Measurements from ENCODE around the gene NEUROG2.

Gene NEUROG2

DNA sequence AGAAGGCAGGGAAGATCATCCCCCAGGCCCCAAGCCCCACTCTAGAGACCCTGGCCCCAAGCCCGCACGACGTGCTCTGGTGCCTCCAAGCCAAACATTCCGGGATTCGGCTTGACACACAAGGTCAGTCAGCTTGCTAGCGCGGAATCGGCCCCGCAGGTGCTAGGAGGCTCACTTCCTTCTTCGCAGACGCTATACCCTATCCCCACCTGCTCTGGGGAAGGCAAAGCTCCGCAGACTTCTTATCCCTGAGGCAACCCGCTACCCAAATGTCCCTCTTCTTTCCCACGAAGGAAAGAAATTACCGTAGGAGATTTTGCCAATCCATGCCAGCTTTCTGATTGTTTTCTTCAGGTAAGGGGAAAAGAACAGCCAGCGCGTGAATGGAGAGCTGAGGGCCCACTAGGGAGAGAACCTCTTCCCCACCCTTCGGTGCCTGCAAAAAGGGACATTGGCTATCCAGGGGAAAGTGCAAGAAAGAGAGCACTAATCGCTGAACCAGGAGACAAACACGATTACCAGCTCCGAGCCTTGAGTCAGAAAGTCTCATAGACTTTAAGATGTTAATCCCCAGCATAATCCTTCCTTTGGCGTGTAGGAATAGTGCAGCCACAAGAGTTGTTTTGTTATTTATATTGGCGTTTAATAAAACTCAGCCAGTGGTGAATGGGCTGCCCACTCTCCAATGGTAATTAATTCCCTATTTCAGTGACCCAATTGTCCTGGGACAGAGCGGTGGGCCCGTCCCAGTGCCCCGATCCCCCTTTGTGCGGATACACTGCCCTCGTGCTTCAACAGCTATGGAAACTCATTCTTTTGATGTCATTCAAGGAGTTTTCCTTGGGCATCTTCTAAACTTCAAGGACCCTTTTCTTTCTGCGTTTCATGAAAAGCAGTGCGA lies 5.4 kb upstream of the NEUROG2 start:
- in situ Hi-C loops (cut with MboI; ENCODE audit: low sequenced_read_pairs), result no loop called here

DNA sequence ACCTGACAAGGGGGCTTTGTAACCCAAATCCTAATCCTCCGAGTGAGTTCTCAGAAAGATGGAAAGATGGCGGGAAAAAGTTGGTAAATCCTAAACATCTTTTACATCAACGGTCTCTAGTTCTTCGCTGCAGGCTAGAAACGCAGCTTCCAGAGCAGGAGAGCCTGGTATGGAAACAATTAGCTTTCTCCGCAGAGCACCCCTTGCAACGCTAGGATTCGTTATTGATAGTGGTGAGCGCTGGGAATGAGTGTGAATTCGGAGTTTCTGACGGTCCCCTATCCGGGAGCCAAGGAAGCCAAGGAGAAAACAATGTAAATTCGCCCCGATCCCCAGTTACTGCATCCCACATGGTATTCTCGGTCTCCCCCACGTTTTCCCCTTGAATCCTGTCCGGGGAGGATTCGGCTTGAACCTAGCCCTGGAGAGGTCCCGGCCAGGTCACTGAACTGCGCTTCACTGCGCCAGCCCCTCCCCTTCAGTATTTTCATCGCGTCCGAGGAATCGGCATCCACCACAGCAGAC lies 4.7 kb upstream of the NEUROG2 start:
- in situ Hi-C loops (cut with MboI; ENCODE audit: low sequenced_read_pairs), result no loop called here

DNA sequence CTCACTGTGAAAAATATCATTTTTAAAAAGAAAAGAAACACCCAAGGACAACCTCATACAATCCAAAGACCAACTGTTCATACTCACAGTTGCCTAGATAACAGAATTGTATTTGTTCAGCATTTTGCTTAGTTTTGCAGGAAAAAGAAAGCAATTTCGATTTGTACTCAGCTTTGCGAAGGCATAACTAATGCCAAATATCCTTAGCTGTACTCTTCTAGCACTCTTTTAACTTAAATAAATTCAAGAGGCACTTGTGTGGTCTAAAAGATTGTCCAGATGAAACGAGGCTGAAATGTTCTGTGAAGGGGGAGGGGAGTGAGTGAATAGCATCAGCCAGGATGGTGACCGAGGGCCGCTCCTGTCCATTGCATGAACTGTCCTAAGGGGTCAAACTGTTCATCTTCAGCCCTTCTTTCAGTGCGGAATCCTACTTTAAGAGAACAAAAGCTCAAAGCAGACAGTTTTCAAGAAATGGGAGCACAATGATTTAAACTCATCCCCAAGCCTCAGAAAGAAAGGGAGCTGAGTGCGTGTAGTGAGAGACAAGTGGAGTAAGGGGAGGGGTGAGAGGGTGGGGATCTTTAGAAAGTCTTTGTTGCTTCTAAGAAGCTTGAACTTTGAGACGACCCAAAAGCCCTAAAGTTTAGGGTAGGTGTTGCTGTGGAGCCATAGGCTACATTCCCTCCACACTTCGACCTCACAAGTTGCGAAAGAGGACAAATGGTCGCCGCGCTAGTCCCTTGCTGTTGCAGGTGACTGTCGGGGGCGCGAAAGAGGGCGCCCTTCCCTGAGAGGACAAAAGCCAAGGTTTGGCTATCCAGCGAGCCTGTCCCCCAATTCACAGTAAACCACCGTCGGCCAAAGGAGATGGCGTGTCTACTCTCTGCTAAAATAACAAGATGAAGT lies 4.0 kb upstream of the NEUROG2 start:
- in situ Hi-C loops (cut with MboI; ENCODE audit: low sequenced_read_pairs), result no loop called here

DNA sequence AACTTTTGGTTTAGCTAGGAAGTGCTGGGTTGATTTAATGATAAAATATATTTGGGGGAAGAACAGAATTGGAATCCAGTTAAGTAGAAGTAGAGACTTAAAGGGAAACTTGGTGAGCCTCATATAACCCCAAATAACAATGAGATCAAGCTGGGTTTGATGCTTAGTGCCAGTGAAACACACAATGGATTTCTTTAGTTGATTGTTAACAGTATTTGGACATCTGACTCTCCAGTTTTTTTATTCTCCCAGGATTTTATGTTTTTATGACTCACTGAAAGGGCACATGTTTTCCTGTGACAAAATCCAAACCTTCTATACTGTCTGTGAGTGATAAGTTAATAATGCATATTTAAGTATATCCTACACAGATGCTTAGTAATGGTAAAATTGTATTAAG lies 2.7 kb upstream of the NEUROG2 start:
- in situ Hi-C loops (cut with MboI; ENCODE audit: low sequenced_read_pairs), result no loop called here

DNA sequence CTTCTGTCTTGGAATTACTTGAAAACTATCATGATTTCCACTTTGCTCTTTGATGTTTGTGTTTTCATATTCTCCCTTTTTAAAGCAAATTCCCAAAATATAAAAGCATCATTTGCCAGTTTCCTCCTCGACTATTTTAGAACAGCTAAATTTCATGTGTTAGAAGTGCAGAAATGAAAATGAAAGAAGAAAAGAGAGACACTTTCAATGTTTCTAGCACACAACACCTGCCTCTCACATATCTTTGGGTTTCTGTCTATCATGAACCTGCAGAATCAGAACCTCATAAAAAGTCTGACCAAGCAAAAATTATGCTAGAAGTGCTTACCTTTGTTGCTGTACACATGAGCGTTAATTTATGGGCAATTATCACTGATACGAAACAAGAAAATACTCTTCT lies 1.9 kb upstream of the NEUROG2 start:
- in situ Hi-C loops (cut with MboI; ENCODE audit: low sequenced_read_pairs), result no loop called here

DNA sequence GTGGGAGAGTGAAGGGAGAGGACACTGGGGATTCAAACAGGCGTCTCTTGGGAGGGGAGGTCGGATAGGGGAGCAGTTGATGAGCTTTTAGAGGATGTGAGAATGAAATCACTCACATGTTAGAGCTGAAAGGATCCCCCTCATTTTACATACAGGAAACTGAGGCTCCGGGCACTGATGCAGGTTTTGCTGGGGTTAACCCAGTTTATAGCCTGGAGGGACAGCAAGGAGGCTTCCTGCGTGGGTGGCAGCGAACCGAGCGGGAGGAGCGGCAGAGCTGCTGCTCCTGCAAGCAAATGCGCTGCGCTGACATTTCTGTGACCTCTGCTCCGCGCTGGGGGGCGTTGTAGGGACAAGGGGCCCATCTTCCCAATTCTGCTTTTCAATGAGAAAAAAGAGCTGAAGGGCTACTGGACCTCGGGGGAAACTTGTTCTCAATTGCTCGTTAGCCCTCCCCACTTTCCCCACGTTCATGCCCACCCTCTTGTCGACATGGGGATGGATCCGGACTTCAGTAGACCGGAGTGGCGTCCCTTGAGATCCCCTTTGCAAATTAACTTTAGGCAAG lies 1.2 kb upstream of the NEUROG2 start:
- in situ Hi-C loops (cut with MboI; ENCODE audit: low sequenced_read_pairs), result no loop called here

DNA sequence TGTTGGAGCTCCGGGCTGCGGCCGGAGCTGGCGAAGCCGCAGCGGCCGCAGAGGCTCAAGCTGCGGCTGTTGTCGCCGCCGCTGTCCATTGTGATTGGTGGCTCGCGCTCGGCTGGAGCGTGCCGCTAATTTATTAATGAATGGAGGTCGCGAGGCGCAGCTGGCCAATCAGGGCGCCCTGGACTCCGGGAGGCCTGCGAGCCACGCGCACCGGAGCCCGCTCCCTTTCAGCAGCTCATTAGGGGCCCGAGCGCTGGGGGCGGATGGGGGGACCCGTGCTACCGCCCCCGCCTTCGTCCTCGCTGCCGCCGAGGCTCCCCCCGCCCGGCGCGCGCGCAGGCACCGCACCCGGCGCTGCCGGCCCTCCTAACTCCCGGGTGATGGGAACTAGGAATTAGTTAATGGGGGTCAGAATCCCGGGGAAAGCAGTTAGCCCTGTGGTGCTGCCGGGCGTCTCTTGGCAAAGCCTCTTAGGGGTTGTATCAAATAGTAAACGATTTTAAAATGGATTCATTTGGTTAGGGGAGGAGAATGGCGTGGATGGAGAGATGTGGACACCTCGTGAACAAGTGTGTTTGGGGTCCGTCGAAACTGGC lies 589 bp upstream of the NEUROG2 start:
- in situ Hi-C loops (cut with MboI; ENCODE audit: low sequenced_read_pairs), result no loop called here

DNA sequence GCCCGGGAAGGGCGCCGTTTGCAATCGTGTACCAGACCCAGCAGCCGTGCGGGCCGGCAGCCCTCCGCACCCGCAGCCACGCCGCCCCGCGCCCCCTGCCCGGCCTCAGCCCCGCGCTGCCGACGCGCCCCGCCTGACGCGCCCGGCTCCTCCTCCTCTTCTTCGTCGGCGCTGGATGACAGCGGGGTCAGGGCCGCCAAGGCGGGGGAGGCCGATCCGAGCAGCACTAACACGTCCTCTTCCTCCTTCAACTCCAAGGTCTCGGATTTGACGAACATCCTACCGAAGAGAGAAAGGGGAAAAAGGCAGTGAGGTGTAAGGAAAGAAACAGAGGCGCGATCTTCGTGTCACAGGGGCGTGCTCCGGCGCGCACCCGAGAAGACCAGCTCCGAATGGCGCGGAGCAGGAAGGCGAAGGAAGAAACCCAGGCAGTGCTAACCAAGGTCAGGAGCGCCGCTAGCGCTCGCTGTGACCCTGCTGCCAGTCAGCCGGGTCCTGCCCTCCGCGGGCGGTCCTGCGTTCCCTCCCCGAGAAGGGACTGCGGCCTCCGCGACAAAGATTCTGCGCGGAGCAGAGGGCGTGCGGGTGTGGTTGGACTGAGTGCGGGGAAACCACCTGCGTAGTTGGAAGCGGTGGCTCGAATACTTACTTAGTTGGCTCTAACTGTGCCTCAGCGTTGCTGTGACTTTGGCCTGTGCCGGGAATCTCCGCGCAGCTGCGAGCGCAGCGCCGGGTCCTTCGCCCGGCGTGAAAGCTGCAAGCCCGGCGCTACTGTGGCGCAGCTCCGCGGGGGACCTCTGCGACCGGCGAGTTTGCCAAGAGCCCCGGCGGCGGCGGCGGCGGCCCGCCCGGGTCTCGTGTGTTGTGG lies 548 bp downstream of the NEUROG2 start:
- in situ Hi-C loops (cut with MboI; ENCODE audit: low sequenced_read_pairs), result no loop called here

DNA sequence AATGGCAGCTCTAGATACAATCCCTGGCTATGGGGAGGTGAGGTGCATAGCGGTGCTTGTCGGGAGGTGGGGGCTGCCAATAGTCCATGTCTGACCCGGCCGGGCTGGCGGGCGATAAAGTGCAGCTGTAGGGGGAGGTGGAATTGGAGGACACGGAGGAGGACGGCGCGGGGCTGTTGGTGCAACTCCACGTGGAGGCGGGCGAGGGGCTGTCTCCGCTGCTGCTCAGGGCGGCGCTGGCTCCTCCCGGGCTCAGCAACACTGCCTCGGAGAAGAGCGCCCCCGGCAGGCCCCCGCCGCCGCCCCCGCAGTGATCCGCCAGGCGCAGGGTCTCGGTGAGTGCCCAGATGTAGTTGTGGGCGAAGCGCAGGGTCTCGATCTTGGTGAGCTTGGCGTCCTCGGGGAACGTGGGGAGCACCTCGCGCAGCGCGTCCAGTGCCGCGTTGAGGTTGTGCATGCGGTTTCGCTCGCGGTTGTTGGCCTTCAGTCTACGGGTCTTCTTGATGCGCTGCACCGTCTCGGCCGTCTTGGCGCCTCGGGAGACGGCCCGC lies 1.3 kb downstream of the NEUROG2 start:
- in situ Hi-C loops (cut with MboI; ENCODE audit: low sequenced_read_pairs), result no loop called here

DNA sequence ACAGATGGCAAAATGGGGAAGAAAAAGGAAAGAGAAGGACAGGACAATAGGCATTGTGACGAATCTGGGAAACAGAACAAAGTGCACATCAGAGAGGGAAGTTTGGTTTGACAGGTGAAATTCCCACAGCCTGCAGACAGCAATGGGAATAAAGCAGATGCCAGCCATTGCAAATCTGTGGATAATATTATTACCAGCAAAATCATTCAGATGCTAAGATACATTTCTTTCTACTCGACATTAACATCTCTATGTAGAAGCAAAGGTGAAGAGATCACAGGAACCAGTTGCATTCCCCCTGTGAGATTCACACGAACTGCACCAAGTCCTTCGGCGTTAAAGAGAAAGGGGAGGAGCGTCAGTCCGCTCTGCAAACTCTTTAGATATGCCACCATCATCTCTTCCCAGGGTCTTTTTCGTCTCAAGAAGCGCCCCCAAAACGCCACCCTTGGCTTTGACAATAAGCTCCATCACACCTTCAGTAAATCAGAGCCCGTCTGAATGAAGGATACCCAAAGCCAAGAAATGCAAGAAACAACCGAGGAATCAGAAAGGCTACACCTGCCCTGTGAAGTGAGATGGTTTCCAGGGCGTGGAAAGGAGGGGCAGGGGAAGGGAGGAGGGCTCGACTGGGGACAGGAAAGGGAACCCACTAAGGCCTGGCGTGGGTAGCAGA lies 1.9 kb downstream of the NEUROG2 start:
- in situ Hi-C loops (cut with MboI; ENCODE audit: low sequenced_read_pairs), result no loop called here

DNA sequence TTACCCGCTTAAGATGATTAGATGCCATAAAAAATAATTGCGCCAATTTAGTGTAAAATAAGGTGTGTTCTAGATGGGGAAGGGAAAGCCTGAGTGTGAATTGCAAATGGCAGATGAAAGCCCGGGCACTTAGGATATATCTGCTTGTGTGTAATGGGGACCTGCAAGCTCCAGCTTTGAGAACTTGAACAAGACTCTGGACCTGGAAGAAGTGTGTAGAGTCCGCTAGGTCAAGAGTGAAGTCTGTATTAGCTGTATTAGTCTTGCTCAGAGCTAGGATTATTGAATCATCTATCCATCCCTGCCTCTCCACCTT lies 4.2 kb downstream of the NEUROG2 start:
- in situ Hi-C loops (cut with MboI; ENCODE audit: low sequenced_read_pairs), result no loop called here

DNA sequence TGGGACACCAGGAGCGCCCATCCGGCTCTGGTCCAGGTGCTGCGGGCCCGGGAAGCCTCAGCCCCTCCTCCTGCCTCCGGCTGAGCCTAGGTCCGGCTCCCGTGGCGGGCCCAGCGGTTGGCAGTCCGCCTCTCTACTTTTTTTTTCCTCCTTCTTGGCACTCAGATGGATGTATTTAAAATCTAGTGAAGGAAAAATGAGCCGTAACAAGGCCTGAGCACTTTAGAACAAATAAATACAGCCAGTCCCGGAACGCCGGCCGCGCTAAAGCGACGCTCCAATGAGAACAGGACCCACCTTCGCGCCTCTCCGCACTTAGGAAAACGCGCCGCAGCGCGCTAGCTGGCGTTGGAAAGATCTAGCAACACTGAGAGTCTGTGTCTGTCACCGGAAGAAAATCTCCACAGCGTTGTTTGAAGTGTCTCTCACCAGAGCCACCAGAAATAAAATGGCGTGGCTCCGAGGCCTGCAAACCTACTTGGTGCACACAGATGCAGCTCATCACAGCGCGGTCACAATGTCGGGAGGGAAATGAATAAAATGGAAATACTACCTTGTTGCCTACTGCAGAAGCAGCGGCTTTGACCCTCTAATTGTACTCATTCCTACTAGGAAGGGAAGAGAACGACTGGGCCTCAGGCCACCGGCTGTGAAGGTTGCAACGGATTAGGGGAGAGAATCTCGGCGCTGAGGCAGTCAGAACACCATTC lies 4.7 kb downstream of the NEUROG2 start:
- in situ Hi-C loops (cut with MboI; ENCODE audit: low sequenced_read_pairs), result no loop called here

DNA sequence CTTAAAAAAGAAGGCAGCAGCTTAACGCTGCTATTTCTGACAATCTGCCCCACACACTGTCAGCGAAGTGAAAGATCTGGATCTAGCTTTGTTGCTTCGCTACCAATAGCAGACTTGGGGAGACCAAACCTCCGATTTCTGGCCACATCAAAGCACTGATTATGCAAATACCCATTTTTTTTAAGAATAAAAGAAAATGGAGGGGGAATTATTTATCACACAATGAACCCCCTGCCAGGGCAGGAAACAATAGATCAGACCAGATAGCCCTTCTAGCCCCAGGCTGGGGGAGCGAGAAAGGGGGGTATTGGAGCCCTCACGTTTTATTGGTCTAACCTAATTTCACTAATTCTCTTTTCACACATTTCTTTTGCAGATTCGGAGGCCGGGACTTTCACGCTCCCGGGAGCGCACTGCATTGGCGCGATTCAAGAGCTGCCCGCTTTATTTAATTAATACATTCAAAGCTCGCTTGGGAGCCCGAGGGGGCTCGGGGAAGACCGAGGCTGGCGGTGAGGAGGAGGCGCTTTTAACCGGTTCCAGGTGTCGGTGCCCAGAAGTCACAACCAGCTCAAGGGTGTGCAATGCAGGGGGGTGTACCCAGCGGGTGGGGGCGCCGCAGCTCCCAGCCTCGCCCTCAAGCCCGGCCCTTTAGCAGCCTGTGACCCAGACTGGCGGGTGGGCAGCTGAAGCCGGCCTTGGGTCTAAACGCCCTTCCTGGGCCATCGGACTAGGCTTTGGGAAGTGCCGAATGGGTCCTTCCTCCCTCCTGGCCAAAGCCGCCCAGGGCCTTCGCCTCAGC lies 5.5 kb downstream of the NEUROG2 start:
- in situ Hi-C loops (cut with MboI; ENCODE audit: low sequenced_read_pairs), result no loop called here

DNA sequence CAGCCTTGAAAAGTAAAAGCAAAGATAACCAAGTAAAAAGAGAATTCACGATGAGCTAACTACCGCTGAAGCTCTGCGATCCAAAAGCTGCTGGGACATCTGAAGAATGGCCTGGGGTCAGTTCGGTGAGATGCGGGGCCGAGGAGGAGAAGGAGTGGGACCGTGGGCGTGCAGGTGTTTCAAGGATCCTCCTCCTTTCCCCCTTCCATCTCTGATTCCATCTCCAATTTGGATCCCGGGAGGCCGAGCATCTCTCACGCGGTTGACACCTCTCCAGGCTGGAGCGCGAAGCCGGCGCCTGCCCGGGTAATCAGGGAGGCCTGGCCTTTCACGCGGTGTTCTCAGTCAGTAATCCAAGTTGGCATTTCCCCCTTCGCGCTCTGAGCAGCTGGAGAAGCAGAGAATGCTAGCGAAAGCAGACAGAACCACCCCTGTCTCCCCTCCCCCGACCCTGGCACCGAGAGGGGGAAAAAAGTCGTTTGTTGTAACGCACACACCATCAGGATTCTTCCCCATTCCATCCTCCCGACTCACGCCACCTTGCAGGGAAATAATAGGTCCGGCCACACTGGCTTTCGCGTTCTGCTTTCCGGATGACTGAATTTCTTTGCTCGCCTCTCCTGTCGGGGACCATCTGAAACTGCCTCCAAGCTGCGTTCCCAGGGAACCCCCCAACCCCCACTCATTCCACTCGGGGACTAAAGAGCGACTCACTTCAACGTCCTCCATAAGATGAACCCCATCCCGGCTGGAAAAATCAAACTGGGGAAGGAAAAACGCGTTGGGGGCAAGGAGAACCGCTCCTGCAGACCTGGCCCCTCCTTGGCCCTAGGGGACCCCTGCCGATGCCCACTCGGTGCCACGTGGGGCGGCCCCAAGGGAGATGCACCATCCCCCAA lies 6.5 kb downstream of the NEUROG2 start:
- in situ Hi-C loops (cut with MboI; ENCODE audit: low sequenced_read_pairs), result no loop called here

DNA sequence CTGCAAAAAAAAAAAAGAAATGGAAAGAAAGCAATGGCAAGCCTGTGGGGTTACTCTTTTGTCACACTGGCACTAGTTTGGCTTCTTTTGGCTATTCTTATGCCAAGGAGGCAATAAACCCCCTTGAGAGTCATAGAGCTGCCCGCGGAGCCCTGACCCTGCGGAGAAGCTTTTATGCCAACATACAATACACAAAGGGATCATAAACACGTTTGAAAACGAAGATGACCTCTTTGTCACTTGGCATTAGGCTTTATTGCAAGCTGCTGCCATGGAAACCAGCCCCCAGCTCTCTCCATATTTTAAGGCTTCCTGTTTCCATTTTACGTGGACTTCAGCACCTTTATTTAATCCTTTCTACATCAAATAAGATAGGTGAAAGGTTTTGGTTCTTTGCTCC lies 7.6 kb downstream of the NEUROG2 start:
- in situ Hi-C loops (cut with MboI; ENCODE audit: low sequenced_read_pairs), result no loop called here

DNA sequence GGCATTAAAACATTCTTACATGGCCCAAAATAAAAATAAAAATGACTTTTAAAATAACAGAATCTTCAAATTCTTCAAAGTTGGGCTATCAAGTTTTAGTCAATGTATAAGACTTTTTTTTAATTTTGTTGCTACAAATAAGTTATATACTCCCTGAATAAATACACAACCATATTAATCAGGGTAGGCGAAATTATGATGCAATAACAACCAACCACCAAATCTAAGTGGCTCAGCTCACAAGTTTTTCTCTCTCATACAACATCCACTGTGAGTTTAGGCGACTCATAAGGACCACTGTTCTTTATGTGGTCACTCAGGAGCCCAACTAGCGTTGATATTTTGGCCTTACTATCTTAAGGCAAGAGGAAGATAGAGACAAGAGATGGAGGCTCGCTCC lies 11.2 kb downstream of the NEUROG2 start:
- in situ Hi-C loops (cut with MboI; ENCODE audit: low sequenced_read_pairs), result no loop called here

DNA sequence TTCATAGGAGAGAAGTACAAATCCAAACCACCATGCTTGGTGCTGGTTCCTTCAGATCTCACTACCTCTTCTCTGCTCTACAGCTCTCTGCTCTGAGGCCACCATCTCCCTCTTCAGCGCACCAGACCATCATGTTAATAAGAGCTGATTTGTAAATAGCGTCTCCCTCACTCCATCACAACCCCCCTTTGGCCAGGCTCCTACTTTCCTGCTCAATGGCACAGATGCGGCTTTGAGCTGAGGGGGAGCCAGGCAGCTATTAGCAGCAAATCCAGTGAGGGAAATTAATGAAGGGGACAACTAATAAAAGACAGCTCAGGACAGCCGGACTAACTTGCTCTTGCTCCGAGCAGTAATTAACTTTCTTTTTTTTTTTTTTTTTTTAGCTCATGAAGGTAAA lies 13.1 kb downstream of the NEUROG2 start:
- in situ Hi-C loops (cut with MboI; ENCODE audit: low sequenced_read_pairs), result no loop called here
